HTR-8/SVneo (cell line): ENCODE data around the gene MICAL3.
"Not testable (repeated sequence)": the region's sequence is repeated elsewhere in the genome, so short reads cannot be mapped to it uniquely, and the experiment has no call there.

Experiments used
- DNase-seq: peaks from one replicate; pipeline ENCODE4 v3.0.0; 2011; ENCODE audit warnings: low spot score, mixed read lengths; ENCODE audit not compliant: insufficient read length
- FAIRE-seq: peaks from 2 replicates; lab custom pipeline; 2011; peaks lifted over from hg19 to GRCh38; lab: Jason Lieb, UNC

MICAL3 gene

GRCh38 chr22:18033204-18033998 lies 9.0 kb upstream of the MICAL3 start:
- no peak for FAIRE-seq
- no peak for DNase-seq

DNA sequence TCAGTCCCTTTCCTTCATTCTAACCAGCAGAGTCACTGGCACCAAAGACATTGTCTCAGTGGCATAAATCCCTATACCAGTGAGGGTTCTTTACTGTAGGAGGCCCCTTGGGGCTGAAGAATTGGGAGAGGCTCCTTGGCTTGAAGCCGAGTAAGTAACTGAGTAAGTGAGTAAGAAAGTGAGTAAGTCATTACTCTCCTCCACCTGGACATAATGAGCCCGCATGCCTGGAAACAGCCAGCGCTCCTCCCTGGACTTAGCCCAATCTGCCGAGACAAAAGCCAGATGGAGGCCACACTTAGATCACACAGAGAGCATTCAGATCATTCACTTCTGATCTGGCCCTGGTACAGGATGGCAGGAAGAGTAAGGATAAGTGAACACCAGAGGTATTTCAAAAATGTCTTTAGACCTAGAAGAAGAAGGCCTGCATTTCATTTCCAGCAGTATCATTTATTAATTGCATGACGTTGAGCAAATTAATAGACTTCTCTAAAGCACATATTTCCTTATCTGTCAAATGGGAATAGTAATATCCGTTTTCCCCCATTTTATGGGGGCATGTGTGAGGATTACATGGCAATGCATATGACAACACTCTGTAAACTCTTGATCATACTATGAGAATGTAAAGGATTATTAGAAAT lies 8.2 kb upstream of the MICAL3 start:
- FAIRE-seq (peak; percentile 9), DNase-seq (peak; percentile 44)

GRCh38 chr22:18031695-18032454 lies 7.5 kb upstream of the MICAL3 start:
- FAIRE-seq (no peak), DNase-seq (peak; percentile 81)

DNA sequence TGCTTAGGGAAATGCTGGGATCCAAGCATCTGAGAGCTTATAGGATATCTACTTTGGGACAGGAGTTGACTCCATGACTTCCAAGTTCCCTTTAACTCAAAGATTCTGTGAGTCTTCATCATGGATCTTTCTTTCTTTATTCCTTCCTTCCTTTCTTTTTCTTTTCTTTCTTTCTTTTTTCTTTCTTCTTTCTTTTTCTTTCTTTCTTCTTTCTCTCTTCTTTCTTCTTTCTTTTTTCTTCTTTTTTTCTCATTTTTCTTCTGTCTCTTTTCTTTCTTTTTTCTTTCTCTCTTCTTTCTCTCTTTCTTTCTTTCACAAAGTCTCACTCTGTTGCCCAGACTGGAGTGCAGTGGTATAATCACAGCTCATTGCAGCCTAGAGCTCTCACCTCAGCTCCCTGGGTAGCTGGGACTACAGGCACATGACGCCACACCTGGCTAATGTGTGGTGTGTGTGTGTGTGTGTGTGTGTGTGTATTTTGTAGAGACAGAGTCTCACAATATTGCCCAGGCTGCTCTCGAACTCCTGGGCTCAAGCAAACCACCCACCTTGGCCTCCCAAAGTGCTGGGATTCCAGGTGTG lies 5.4 kb upstream of the MICAL3 start:
- FAIRE-seq, result no peak
- DNase-seq, result no peak

DNA sequence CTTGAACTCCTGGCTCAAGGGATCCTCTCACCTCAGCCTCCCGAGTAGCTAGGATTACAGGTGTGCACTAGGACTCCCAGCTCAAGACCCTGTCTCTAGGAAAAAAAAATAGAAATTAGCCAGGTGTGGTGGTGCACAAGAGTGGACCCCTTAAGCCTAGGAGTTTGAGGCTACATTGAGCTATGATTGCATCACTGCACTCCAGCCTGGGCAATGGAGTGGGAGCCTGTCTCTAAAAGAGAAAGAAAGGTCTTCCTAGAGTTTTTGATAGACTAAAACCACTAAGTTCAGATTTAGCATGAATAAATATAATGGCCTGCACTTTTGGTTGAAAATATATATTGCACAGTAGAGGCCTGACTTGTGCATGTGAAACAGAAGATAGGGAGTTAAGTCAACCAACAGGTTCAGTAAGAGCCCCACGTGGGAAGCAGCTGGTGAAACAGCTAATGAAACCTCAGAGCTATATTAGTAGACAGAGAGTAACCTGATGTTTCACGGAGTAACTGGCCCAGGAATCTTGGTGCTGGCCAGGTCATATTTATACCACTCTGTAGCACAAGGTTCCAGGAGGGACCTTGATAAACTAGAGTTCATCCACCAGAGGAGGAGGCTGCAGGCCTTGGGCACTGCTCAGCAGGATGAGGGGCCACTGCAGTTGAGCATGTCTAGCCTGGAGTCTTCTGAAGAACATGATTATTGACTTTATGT lies 4.6 kb upstream of the MICAL3 start:
- DNase-seq, result no peak
- no peak for FAIRE-seq

- FAIRE-seq, DNase-seq: not testable (repeated sequence)
These were observed 1.5 kb upstream of the MICAL3 start for GRCh38 chr22:18025898-18026297.

DNA sequence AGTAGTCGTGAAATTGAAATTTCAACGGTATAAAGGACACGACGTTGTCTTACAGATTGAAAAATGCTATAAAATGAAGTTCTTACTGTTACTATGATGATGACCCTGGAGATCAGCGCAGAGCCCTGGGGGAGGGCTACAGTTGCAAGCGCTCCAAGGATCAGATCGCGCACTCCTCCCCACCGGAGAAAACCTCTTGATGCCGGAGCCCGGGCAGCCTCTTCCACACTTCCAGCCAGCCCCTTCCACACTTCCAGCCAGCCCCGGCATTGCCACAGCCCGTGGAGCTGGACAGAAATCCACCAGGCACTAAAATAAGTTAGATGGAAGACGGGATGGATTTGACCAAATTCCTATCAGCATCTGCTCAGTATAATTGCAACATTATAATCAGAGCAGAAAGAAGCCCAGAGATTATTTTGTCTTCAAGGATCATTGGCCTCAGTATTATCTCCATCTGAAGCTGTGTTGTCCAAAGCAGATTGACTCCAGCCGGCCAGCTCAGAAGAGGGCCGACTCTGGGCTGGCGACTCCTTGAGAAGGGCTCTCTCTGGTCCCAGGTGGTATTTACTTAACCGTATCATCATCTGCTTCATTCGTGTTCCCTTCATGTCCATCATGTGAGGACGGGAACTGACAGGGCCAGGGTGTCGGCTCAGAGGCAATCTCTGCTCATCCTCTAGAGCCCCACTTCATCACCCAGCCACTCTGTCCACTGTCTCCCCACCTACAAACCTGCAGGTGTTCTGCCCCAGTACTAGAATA lies 777 bp upstream of the MICAL3 start:
- FAIRE-seq (no peak), DNase-seq (no peak)

- DNase-seq, result peak; percentile 82
These were observed 669 bp downstream of the MICAL3 start for GRCh38 chr22:18023509-18024275.

DNA sequence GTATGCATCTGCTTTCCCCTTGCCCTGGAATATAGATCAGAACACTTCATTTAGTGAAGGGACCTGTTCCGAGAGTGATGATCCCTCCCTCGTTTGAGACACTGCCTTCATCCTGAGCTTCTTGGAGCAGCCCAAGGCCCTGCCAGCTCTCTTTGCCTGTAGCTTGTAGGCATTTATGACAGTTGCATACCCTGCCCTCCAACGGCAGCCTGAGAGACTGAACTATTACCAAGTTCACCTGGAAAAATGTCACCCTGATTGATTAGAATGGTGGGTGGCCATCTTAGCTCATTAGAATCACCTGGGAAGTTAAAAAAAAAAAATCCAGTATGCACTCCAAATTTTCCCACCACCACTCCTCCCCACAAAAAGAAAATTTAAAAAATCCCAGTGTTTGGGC lies 1.5 kb downstream of the MICAL3 start:
- no peak for DNase-seq
- no peak for FAIRE-seq

More at GRCh38 chr22:18023509-18024275, 669 bp downstream of the MICAL3 start:
- FAIRE-seq, result peak; percentile 85

GRCh38 chr22:18021431-18021830 lies 2.9 kb downstream of the MICAL3 start:
- FAIRE-seq, result no peak
- no peak for DNase-seq

DNA sequence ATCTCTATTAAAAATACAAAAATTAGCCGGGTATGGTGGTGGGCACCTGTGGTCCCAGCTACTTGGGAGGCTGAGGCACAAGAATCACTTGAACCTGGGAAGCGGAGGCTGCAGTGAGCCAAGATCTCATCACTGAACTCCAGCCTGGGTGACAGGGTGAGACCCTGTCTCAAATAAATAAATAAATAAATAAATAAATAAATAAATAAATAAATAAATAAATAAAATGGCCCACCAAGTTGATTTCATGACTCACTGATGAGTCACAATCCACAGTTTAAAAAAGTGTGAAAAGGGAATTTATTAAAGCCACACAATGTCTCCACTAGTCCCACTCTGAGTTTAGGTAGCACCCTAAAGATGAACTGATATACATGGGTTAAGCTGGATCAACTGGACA lies 3.6 kb downstream of the MICAL3 start:
- FAIRE-seq, DNase-seq: not testable (repeated sequence)

- FAIRE-seq (no peak), DNase-seq (no peak)
These were observed 10.4 kb downstream of the MICAL3 start for GRCh38 chr22:18013947-18014346.

DNA sequence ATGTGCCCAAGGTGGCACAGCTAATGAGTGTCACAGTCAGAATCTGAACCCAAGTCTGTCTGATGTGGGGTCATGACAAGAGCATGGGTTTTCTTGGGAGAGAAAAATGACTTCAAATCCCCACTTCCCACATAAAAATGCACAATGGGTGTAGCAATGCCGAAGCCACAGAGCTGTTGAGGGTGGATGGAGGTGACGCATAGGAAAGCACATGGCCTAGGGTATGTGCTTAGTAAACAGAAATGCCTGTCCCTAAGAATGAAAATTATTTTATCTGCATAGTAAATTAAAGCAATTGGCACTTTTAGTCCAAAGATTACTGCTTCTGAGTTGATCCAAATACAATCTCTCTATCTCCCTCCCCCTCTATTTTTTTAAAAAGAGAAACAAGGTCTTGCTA lies 10.9 kb downstream of the MICAL3 start:
- DNase-seq (no peak), FAIRE-seq (no peak)

DNA sequence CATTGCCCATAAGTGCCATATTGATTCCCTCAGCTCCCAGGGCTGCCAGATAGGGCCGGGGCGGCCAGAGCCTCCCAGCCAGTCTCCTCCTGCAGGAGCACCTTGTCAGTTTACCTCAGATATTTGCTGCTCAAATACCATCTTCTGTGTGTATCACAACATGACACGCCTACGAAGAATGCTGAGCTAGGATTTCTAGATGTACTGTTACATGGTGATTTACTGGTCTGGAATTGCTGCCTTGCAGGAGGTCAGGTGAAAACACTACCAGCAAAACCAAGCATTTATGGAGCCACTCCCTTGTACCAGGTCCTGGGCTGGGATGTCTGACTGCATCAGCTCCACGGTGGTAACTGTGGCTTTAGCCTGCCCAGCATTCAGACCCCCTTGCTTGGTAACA lies 11.8 kb downstream of the MICAL3 start:
- FAIRE-seq (peak; percentile 80), DNase-seq (no peak)

DNA sequence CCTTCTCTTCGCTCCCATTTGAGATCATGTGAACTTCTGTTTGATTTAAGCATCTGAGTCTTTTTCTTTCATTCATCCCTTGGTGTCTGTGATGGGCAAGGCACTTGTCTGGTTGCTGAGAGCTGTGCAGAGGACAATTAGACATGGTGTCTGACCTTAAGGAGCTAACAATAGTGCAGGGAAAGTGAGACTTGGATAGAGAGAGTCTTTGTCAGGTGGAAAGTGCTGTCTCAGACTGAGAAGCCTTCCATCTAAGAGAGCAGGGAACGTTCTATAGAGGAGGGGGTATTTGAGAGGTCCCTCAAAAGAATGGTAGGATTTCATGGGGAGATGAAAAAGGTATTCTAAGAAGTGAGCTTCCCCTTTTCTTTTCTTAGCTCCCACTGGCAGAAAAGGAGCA lies 14.1 kb downstream of the MICAL3 start:
- no peak for FAIRE-seq
- DNase-seq, result no peak

GRCh38 chr22:18008136-18008535 lies 16.2 kb downstream of the MICAL3 start:
- DNase-seq (no peak), FAIRE-seq (no peak)

GRCh38 chr22:18005201-18005926 lies 19.0 kb downstream of the MICAL3 start:
- DNase-seq, result no peak
- no peak for FAIRE-seq

DNA sequence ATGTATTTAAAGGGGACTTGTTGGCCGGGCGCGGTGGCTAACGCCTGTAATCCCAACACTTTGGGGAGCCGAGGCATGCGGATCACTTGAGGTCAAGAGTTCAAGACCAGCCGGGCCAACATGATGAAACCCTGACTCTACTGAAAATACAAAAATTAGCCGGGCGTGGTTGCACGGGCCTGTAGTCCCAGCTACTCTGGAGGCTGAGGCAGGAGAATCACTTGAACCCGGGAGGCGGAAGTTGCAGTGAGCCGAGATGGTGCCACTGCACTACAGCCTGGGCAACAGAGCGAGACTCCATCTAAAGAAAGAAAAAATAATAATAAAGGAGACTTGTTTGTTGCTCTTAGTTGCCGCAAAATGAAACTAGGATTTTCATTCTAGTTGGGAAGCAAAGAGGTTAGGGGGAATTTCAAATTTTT lies 22.5 kb downstream of the MICAL3 start:
- not testable (repeated sequence) for FAIRE-seq, DNase-seq
